GM19468 (cell line): ENCODE results near the gene HES5.
"Not testable (repeated sequence)": the region's sequence is repeated elsewhere in the genome, so short reads cannot be mapped to it uniquely, and the experiment has no call there.

Experiments
- ATAC-seq: cut with Tn5 transposase; IDR thresholded peaks from one replicate; pipeline ENCODE4 v1.9.1; 2021; ENCODE audit warnings: mild to moderate bottlenecking, moderate library complexity, moderate number of reproducible peaks; ENCODE audit not compliant: unreplicated experiment; ENCODE audit errors: extremely low read depth

The HES5 gene, protein sequence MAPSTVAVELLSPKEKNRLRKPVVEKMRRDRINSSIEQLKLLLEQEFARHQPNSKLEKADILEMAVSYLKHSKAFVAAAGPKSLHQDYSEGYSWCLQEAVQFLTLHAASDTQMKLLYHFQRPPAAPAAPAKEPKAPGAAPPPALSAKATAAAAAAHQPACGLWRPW

GRCh38 chr1:2529784-2530512, at the start of gene HES5:
HES5 (minus strand) TSS chr1:2530263; CDS start chr1:2530164, 99 bp downstream.
- ATAC-seq = no peak

DNA sequence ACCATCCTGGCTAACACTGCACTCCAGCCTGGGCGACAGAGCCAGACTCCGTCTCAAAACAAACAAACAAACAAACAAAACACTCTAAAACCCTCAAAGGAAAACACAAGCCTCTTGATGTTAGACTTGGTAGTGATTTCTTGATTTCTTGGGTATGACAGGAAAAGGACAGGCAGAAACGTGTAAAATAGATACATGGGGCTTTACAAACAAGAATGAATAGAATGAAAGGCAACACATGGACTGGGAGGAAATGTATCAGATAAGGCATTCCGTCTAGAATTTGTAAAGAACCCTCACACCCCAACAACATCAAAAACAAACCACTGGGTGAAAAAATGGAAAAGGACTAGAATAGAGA, 48.7 kb upstream of the HES5 start:
- no peak for ATAC-seq

DNA sequence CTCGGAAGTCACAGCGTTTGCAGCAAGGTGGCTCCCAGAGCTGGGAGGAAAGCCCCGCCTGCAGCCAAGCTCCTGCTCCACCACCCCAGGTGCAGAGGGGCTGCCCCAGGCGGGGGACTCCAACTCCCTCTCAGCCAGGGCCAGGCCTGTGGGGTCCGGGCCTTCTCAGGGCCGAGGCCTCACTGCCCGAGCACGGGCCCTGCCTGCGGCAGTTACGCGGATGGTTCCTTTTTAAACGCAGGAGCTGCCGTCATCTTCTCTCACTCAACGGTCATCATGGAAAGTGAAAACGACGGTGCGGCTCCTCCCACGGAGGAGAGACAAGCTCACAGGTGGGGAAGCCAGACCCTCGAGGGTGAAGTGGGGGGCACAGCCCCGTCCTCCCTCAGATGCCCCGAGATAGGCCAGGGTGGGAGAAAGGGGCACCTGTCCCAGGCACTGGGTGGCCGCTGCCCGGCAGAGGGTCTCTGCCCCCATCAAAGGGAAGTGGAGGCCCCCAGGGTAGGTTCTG, 47.6 kb upstream of the HES5 start:
- ATAC-seq = not testable (repeated sequence)

- no peak for ATAC-seq
Observed at GRCh38 chr1:2575801-2576663, 46.0 kb upstream of the HES5 start.

DNA sequence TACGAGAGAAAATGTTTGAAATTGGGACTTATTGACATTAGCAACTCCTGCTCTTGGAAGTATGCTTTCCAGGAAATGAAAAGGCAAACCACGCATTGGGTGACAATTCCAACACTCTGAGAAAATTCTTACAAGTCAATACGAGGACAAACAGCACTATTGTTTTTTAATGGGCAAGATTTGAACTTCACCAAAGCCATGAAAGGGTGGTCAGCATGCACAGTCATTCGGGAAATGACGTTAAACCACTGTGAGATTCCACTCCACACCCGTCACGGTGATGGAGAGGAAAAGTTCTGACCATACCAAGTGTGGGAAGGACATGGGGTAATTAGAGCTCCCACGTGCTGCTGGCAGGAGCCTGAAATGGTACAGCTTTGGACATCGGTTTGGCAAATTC, 44.3 kb upstream of the HES5 start:
- ATAC-seq = no peak

GRCh38 chr1:2573250-2573920, 43.3 kb upstream of the HES5 start:
- ATAC-seq = no peak

DNA sequence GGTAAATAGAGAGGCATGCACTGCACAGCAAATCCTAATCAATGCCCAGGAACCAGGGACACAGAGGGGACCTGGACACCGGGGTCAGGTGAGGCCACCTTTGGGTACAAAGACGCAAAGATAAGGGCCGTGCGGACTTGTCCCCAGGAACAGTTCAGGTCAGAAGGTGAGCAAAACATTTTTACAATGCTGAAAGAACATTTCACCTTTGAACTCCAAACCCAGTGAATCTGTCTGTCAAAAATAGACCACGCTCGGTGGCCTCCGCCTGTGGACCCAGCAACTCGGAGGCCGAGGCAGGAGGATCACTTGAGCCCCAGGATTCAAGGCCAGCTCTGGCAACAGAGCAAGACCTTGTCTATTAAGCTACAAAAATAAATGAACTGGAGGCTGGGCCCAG, 41.3 kb upstream of the HES5 start:
- ATAC-seq = no peak

- ATAC-seq = no peak
Observed at GRCh38 chr1:2570332-2570731, 40.3 kb upstream of the HES5 start.

GRCh38 chr1:2569703-2570102, 39.6 kb upstream of the HES5 start:
- not testable (repeated sequence) for ATAC-seq

DNA sequence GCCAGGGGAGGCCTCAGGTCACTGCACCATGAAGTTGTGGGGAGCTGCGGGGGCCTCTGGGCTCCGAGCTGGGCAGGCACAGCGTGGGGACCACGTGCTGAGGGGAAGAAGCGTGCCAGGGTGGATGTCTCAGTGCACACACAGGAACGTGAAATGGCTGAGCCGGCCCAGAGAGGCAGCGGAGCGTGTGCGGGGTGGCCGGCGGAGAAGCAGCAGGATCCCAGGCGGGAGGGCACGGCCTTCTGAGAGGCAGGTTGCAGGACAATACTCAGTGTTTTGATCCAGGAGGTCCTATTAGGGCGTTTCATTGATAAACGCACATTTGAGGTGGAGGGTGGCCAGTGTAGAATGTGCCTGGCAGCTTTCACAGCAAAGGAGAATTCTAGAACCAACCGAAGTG, 39.0 kb upstream of the HES5 start:
- no peak for ATAC-seq

DNA sequence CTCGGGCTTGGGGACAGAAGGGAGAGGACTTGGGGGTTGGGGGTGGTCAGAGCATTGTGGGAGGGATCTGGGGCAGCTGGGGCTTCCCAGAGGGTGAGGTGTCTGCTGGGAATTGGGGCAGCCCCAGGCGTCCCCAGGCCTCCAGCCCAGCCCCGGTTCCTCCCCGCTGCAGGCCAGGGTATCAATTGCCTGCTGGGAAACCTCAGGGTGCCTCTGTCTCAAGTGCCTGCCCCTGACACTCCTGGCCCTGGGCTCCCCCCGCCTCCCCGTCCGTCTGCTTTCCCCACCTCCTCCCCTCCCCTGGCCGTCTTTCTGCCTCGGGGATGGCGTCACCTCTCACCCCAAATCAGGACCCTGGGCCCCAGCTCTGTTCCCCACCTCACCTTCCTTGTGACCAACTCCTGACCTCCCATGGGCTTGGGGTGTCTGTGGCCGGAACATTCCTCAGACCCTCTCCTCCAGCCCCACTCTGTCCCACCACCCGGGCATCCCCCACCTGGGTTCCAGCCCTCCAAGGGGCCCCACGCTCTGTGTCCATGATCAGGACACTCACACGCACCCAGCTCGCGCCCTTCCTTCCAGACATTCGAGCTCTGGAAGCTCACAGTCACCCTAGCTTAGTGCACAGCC, 38.2 kb upstream of the HES5 start:
- ATAC-seq = not testable (repeated sequence)

DNA sequence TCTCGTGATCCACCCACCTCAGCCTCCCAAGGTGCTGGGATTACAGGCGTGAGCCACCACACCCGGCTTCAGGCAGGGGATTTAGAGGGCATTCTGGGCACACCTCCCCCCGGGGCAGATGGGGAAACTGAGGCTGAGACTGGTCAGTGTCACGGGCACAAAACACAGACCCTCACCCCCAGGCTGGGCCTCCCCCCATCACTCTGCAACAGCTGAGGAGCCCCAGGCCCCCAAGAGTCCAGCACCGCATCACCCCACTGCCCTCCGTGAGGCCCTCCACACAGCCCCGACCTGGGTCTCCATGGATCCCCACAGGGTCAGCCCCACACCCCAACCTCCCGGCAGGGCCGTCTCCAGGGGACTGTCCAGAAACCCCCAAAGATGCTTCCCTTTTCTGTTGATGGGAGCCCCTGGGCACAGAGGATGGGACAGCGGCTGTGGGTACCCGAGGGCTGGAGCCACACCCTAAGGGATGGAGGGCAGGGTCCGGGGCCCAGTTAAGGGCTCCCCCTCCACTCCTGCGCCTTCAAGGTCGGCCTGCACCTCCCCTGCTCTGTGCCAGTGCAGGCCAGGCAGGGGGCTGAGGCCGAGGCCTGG, 37.1 kb upstream of the HES5 start:
- ATAC-seq = no peak

- no peak for ATAC-seq
Observed at GRCh38 chr1:2566101-2567045, 36.3 kb upstream of the HES5 start.

DNA sequence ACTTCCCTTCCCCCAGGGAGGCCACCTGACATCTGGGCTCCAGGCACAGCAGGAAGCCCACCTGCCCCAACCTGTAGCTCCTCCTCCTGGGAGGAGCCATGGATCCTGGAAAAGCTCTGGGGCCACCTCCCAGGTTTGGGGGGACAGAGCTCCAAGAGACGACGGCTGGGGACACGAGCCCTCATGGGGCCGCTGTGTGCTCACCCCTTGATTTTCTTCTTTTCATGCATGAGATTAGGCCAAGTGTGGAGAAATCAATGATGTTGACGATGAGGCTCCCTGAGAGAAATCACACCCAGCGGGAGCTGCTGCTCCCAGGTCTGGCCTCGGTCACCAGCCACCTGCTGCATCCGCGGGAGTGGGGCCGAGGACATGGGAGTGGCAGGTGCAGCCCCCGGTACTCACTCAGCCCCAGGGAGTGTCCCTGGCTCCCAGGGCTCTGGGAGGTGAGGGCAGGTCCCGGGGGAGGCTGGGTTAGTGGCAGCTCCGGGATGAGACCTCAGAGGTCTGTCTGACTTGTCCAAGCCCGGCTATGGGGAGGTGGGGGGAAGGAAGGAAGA, 34.8 kb upstream of the HES5 start:
- ATAC-seq = no peak

GRCh38 chr1:2564006-2564814, 34.1 kb upstream of the HES5 start:
- no peak for ATAC-seq

DNA sequence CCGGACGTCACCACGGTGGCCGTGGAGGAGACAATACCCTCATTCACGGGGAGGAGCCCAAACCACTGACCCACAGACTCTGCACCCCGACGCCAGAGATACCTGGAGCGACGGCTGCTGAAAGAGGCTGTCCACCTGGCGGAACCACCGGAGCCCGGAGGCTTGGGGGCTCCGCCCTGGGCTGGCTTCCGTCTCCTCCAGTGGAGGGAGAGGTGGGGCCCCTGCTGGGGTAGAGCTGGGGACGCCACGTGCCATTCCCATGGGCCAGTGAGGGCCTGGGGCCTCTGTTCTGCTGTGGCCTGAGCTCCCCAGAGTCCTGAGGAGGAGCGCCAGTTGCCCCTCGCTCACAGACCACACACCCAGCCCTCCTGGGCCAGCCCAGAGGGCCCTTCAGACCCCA, 33.1 kb upstream of the HES5 start:
- no peak for ATAC-seq
